ENCODE data around the gene PRCP.

PRCP gene

GRCh38 chr11:82826526-82826925 lies 73.7 kb downstream of the PRCP start:
- peak; percentile 54 to 58 for DNase-seq

- DNase-seq: no peak
Measured at GRCh38 chr11:82823647-82824619, 76.3 kb downstream of the PRCP start.

- no peak for DNase-seq
Measured at GRCh38 chr11:82818409-82819043, 81.7 kb downstream of the PRCP start.

GRCh38 chr11:82815406-82815805 lies 84.8 kb downstream of the PRCP start:
- no peak for DNase-seq

- no peak for DNase-seq
Measured at GRCh38 chr11:82814379-82814778, 85.9 kb downstream of the PRCP start.

GRCh38 chr11:82811369-82811768 lies 88.9 kb downstream of the PRCP start:
- no peak for DNase-seq

GRCh38 chr11:82810738-82811137 lies 89.5 kb downstream of the PRCP start:
- no peak for DNase-seq

GRCh38 chr11:82810326-82810725 lies 89.9 kb downstream of the PRCP start:
- DNase-seq: no peak

- no peak for DNase-seq
Measured at GRCh38 chr11:82807646-82808045, 92.6 kb downstream of the PRCP start.

GRCh38 chr11:82802710-82803109 lies 97.5 kb downstream of the PRCP start:
- DNase-seq: no peak

GRCh38 chr11:82796998-82797961 lies 103.0 kb downstream of the PRCP start:
- no peak for DNase-seq

- DNase-seq: no peak
Measured at GRCh38 chr11:82794490-82794889, 105.7 kb downstream of the PRCP start.

- no peak for DNase-seq
Measured at GRCh38 chr11:82792822-82793569, 107.2 kb downstream of the PRCP start.

GRCh38 chr11:82792319-82792718 lies 107.9 kb downstream of the PRCP start:
- DNase-seq: no peak

- DNase-seq: no peak
Measured at GRCh38 chr11:82791779-82792178, 108.5 kb downstream of the PRCP start.

GRCh38 chr11:82790723-82791484 lies 109.3 kb downstream of the PRCP start:
- DNase-seq: no peak

- DNase-seq: no peak
Measured at GRCh38 chr11:82787981-82788380, 112.2 kb downstream of the PRCP start.

- no peak for DNase-seq
Measured at GRCh38 chr11:82786836-82787235, 113.4 kb downstream of the PRCP start.

GRCh38 chr11:82786001-82786400 lies 114.2 kb downstream of the PRCP start:
- DNase-seq: no peak

GRCh38 chr11:82782825-82783374 lies 117.3 kb downstream of the PRCP start:
- DNase-seq: no peak

GRCh38 chr11:82778776-82779175 lies 121.5 kb downstream of the PRCP start:
- no peak for DNase-seq
